ENCODE measurements around the gene TCL1A. TPM values are rescaled to one million over a fixed set of nuclear protein-coding genes. Genes with fewer than 3 reads are reported as not detected.

TCL1A gene
- total and polyA plus RNA-seq, 4 donors, result 0.14 to 17.2 (median 0.68) TPM

DNA sequence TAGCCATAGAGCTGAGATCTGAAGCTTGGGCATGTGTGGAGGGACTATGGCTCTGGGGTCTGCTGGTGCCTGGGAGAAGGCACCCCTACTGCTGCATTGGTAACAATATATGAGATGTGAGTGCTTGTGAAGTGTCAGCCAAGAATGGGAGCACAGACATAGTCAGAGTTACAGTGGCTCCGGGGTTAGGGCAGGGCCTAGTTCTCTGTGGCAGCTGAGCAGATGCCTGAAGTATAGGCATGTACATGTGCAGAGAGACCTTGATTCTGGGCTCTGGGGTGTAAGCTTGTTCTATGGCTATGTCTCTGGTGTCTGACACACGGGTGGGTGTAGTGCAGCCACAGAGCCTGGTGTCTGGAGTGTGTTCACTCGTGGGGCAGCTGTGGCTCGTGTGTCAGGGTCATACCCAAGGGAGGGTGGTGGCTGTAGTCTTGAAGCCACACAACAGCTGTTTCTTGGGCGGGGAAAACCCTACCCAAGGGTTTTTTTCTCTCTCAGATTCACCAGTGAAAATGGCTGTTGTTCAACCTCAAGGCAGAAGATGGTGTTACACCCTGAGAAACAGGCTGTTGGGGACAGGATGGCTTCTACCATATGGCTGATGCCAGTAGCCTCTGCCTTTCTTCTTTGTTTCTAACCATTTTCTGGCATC, 11.9 kb upstream of the TCL1A start:
- H3K4me3 ChIP-seq (ENCODE audit: low read depth in 1 of 3, low read length in 3 of 3), result no peak overlapping the region
- peaks cover 2 to 6% (median 3%) of the 10 kb centered on the region in 4 donors for H3K9me3 ChIP-seq (ENCODE audit: control insufficient read depth in 4 of 4, low read length in 3 of 4)
- DNase-seq (ENCODE audit: low spot score), result no peak
- H3K36me3 ChIP-seq (ENCODE audit: control insufficient read depth in 4 of 4, insufficient read depth in 3 of 4, low read depth in 1 of 4, low read length in 3 of 4), result no peaks in the 10 kb centered on the region
- no peak overlapping the region for H3K27ac ChIP-seq (ENCODE audit: low read depth in 1 of 2, low read length in 2 of 2)
- WGBS, result 69% methylated on average over 5 of the region's 5 CpGs
- no peak overlapping the region for H3K9ac ChIP-seq (ENCODE audit: low read depth in 1 of 2, low read length in 2 of 2)
- TF ChIP-seq FOXA1 (IDR thresholded peaks at IDR 0.05) (no peak), TAF1 (conservative IDR thresholded peaks at IDR 0.05) (no peak), HNF4A (conservative IDR thresholded peaks at IDR 0.05) (no peak), RXRA (IDR thresholded peaks at IDR 0.05) (no peak), HNF4G (IDR thresholded peaks at IDR 0.05) (no peak), JUND (IDR thresholded peaks at IDR 0.05) (no peak), GABPA (IDR thresholded peaks at IDR 0.05 in 1 of 2, conservative IDR thresholded peaks at IDR 0.05 in 1 of 2) (no peak), FOXA2 (IDR thresholded peaks at IDR 0.05) (no peak), NR2F2 (IDR thresholded peaks at IDR 0.05) (no peak), SP1 (IDR thresholded peaks at IDR 0.05) (no peak), RAD21 (IDR thresholded peaks at IDR 0.05) (no peak), EGR1 (IDR thresholded peaks at IDR 0.05; ENCODE audit: low read depth in 2 of 2) (no peak), YY1 (IDR thresholded peaks at IDR 0.05) (no peak)
- TF ChIP-seq, protein P1, sequence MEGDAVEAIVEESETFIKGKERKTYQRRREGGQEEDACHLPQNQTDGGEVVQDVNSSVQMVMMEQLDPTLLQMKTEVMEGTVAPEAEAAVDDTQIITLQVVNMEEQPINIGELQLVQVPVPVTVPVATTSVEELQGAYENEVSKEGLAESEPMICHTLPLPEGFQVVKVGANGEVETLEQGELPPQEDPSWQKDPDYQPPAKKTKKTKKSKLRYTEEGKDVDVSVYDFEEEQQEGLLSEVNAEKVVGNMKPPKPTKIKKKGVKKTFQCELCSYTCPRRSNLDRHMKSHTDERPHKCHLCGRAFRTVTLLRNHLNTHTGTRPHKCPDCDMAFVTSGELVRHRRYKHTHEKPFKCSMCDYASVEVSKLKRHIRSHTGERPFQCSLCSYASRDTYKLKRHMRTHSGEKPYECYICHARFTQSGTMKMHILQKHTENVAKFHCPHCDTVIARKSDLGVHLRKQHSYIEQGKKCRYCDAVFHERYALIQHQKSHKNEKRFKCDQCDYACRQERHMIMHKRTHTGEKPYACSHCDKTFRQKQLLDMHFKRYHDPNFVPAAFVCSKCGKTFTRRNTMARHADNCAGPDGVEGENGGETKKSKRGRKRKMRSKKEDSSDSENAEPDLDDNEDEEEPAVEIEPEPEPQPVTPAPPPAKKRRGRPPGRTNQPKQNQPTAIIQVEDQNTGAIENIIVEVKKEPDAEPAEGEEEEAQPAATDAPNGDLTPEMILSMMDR (IDR thresholded peaks at IDR 0.05; ENCODE audit: low read depth, low read length, missing input control), result no peak
- TF ChIP-seq, protein P2, sequence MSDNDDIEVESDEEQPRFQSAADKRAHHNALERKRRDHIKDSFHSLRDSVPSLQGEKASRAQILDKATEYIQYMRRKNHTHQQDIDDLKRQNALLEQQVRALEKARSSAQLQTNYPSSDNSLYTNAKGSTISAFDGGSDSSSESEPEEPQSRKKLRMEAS (IDR thresholded peaks at IDR 0.05), result no peak
- TF ChIP-seq, protein P3, sequence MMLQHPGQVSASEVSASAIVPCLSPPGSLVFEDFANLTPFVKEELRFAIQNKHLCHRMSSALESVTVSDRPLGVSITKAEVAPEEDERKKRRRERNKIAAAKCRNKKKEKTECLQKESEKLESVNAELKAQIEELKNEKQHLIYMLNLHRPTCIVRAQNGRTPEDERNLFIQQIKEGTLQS (IDR thresholded peaks at IDR 0.05), result no peak
- TF ChIP-seq, protein P4, sequence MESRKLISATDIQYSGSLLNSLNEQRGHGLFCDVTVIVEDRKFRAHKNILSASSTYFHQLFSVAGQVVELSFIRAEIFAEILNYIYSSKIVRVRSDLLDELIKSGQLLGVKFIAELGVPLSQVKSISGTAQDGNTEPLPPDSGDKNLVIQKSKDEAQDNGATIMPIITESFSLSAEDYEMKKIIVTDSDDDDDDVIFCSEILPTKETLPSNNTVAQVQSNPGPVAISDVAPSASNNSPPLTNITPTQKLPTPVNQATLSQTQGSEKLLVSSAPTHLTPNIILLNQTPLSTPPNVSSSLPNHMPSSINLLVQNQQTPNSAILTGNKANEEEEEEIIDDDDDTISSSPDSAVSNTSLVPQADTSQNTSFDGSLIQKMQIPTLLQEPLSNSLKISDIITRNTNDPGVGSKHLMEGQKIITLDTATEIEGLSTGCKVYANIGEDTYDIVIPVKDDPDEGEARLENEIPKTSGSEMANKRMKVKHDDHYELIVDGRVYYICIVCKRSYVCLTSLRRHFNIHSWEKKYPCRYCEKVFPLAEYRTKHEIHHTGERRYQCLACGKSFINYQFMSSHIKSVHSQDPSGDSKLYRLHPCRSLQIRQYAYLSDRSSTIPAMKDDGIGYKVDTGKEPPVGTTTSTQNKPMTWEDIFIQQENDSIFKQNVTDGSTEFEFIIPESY (IDR thresholded peaks at IDR 0.05), result no peak
- TF ChIP-seq, protein P5, sequence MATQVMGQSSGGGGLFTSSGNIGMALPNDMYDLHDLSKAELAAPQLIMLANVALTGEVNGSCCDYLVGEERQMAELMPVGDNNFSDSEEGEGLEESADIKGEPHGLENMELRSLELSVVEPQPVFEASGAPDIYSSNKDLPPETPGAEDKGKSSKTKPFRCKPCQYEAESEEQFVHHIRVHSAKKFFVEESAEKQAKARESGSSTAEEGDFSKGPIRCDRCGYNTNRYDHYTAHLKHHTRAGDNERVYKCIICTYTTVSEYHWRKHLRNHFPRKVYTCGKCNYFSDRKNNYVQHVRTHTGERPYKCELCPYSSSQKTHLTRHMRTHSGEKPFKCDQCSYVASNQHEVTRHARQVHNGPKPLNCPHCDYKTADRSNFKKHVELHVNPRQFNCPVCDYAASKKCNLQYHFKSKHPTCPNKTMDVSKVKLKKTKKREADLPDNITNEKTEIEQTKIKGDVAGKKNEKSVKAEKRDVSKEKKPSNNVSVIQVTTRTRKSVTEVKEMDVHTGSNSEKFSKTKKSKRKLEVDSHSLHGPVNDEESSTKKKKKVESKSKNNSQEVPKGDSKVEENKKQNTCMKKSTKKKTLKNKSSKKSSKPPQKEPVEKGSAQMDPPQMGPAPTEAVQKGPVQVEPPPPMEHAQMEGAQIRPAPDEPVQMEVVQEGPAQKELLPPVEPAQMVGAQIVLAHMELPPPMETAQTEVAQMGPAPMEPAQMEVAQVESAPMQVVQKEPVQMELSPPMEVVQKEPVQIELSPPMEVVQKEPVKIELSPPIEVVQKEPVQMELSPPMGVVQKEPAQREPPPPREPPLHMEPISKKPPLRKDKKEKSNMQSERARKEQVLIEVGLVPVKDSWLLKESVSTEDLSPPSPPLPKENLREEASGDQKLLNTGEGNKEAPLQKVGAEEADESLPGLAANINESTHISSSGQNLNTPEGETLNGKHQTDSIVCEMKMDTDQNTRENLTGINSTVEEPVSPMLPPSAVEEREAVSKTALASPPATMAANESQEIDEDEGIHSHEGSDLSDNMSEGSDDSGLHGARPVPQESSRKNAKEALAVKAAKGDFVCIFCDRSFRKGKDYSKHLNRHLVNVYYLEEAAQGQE (IDR thresholded peaks at IDR 0.05), result no peak
- H3K4me1 ChIP-seq (ENCODE audit: control insufficient read depth in 4 of 4, insufficient read depth in 4 of 4, low read length in 3 of 4), result no peaks in the 10 kb centered on the region
- H3K27me3 ChIP-seq (ENCODE audit: control insufficient read depth in 4 of 4, insufficient read depth in 4 of 4, low read length in 3 of 4), result peaks cover 0 to 3% (median 0%) of the 10 kb centered on the region in 4 donors

All from liver (tissue), 9 donors.